GM06990 (cell line): ENCODE results near the gene ADCYAP1.

Experiments
- DNase-seq: peaks from one replicate; pipeline ENCODE4 v3.0.0-alpha.2; 2011; ENCODE audit not compliant: insufficient read length; ENCODE audit errors: extremely low read depth
- H3K27me3 ChIP-seq: replicated peaks from 2 replicates; pipeline ENCODE4 v1.6.0; 2011; ENCODE audit warnings: low read length; ENCODE audit not compliant: control insufficient read depth, insufficient read depth
- H3K36me3 ChIP-seq: 2 replicates; pipeline ENCODE4 v1.5.1; 2011; ENCODE audit warnings: low read length; ENCODE audit not compliant: control insufficient read depth, insufficient read depth
- H3K4me3 ChIP-seq: replicated peaks from 2 replicates; pipeline ENCODE4 v1.5.1; 2011; ENCODE audit warnings: low read depth, mild to moderate bottlenecking, control low read depth, low read length
- CTCF ChIP-seq: IDR thresholded peaks from 2 replicates; pipeline ENCODE4 v1.5.1; 2011; ENCODE audit warnings: low read length, control low read depth, mild to moderate bottlenecking, inconsistent platforms; ENCODE audit not compliant: insufficient read depth, poor library complexity, severe bottlenecking

Gene ADCYAP1

DNA sequence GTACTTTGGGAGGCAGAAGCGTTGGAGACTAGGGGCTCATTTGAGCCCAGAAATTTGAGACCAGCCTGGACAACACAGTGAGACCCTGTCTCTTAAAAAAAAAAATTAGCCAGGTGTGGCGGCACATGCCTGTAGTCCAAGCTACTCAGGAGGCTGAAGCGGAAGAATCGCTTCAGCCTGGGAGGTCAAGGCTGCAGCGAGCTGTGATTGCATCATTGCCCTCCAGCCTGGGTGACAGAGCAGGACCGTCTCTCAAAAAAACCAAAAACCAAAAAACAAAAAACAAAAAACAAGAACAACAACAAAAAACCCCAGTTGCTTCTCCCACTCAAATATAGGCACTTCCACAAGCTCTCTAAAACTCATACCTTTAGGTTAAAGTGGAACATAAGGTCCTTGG, 27.4 kb upstream of the ADCYAP1 start:
- no peaks in the 10 kb centered on the region for H3K27me3 ChIP-seq
- TF ChIP-seq CTCF, result no peak
- no peak overlapping the region for H3K4me3 ChIP-seq
- no peak for DNase-seq
- H3K36me3 ChIP-seq, result no peaks in the 10 kb centered on the region

DNA sequence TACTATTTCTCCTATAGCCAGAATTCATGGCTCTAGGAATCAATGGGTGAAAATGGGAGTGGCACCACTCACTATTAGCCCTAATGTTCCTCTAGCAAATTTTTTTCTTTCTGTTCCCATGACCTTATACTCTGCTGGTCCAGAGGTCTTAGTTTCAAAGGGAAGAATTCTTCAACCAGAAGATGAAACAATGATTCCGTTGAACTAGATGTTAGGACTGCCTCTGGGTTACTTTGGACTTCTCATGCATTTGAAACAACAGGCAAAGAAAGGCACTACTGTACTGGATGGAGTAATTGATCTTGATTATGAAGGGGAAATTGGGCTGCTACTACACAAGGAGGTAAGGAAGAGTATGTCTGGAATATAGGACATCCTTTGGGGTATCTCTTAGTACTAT, 18.6 kb upstream of the ADCYAP1 start:
- no peak for DNase-seq
- TF ChIP-seq CTCF, result no peak
- H3K36me3 ChIP-seq, result no peaks in the 10 kb centered on the region
- H3K4me3 ChIP-seq, result no peak overlapping the region
- H3K27me3 ChIP-seq, result no peaks in the 10 kb centered on the region

GRCh38 chr18:887716-888115, 17.0 kb upstream of the ADCYAP1 start:
- Histone ChIP-seq H3K36me3 (no peaks in the 10 kb centered on the region), H3K4me3 (no peak overlapping the region), H3K27me3 (no peaks in the 10 kb centered on the region)
- TF ChIP-seq CTCF, result no peak
- no peak for DNase-seq

- no peak for TF ChIP-seq CTCF
- Histone ChIP-seq H3K36me3 (no peaks in the 10 kb centered on the region), H3K27me3 (no peaks in the 10 kb centered on the region), H3K4me3 (no peak overlapping the region)
- no peak for DNase-seq
These were observed 12.4 kb upstream of the ADCYAP1 start for GRCh38 chr18:892316-892715.

DNA sequence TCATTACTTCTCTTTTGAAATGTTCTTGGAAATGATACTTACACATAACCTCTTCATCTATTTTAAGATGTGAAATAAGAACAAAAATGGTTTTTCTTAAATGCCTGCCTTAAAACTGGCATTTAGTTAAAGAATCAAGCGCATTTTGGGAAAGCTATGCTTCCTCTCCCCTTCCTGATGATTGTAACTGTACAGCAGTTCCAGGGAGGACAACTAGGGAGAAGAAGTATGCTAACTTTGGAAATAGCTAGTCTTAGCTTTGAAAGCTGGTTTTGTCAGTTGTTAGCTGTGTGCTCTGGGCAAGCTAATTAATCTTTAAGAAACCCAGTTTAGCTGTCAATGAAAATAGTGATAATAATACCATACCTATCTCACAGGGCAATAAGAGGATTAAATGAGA, 8.4 kb upstream of the ADCYAP1 start:
- no peak overlapping the region for H3K4me3 ChIP-seq
- TF ChIP-seq CTCF, result no peak
- no peaks in the 10 kb centered on the region for H3K36me3 ChIP-seq
- DNase-seq, result no peak
- no peaks in the 10 kb centered on the region for H3K27me3 ChIP-seq

GRCh38 chr18:901761-902160, 2.9 kb upstream of the ADCYAP1 start:
- Histone ChIP-seq H3K36me3 (no peaks in the 10 kb centered on the region), H3K4me3 (no peak overlapping the region), H3K27me3 (no peaks in the 10 kb centered on the region)
- no peak for TF ChIP-seq CTCF
- no peak for DNase-seq
